ENCODE measurements around the gene ADAMTS17.

- TF ChIP-seq CTCF (IDR thresholded peaks at IDR 0.05; ENCODE audit: borderline replicate concordance, extremely low read depth, low read length, poor library complexity, severe bottlenecking), result no peak
- TF ChIP-seq EZH2 (IDR thresholded peaks at IDR 0.05; ENCODE audit: borderline replicate concordance, low read depth, low read length, severe bottlenecking), result no peak
These were observed 310.0 kb downstream of the ADAMTS17 start for GRCh38 chr15:100031665-100032357.
